Upper lobe of right lung (tissue), 1 donor: ENCODE data around the gene TMEM63B. TPM values are rescaled to one million over a fixed set of nuclear protein-coding genes. Genes with fewer than 3 reads are reported as not detected.

Experiments
- ATAC-seq: fragments of 200-7000 bp; cut with Tn5 transposase; one replicate; pipeline ENCODE4 v1.9.1; 2020; ENCODE audit warnings: mild to moderate bottlenecking, moderate library complexity
- DNase-seq: peaks from one replicate; pipeline ENCODE4 v3.0.0-alpha.2; 2020
- H3K27ac ChIP-seq: fragments of 200-600 bp; one replicate; pipeline ENCODE4 v1.8.0; 2022
- H3K27me3 ChIP-seq: fragments of 200-600 bp; one replicate; pipeline ENCODE4 v1.8.0; 2022; ENCODE audit warnings: mild to moderate bottlenecking
- H3K36me3 ChIP-seq: fragments of 200-600 bp; one replicate; pipeline ENCODE4 v1.8.0; 2022
- H3K4me1 ChIP-seq: fragments of 200-600 bp; one replicate; pipeline ENCODE4 v1.8.0; 2022
- H3K4me3 ChIP-seq: fragments of 200-600 bp; one replicate; pipeline ENCODE4 v1.8.0; 2022; ENCODE audit warnings: mild to moderate bottlenecking
- H3K9me3 ChIP-seq: fragments of 200-600 bp; one replicate; pipeline ENCODE4 v1.8.0; 2022
- CTCF ChIP-seq: fragments of 200-600 bp; IDR thresholded peaks from one replicate; pipeline ENCODE4 v1.8.0; 2022; ENCODE audit warnings: antibody characterized with exemption
- intact Hi-C: fragments of 100-400 bp; cut with DNase I; formaldehyde crosslinking; loops from one replicate; pipeline ENCODE4 v1.11.0; 2022
- long read RNA-seq: library from polyadenylated mRNA; unstranded; transcript quantifications from one replicate; pipeline ENCODE4 v2.0.0, GENCODE V29; 2021
- total RNA-seq: library from RNA; stranded (reverse); fragmentation: NEBNext Ultra II Directional; extraction: Animal tissue kit (Norgen Biotek cat#: 25700); gene quantifications from one replicate; pipeline ENCODE4 v1.2.1, GENCODE V29; 2021
- donor health status: DM: no; HTN: yes; CAD: no; lungs with severe emphysema.

Gene TMEM63B
- 119 TPM for total RNA-seq
- long read RNA-seq, transcript TMEM63B-202 (24 exons, 3,198 nt): major isoform, 21 of 109 reads
- long read RNA-seq, partial matches to known transcripts: 39 of 109 reads
- long read RNA-seq, other reads (novel, unspliced or antisense): 48 of 109 reads

- DNase-seq (peak; percentile 95), ATAC-seq (peak; percentile 94)
- intact Hi-C loops: no loop called here
- H3K4me1 ChIP-seq: peaks cover 30% of the 10 kb centered on the region
- H3K27me3 ChIP-seq: no peaks in the 10 kb centered on the region
- peak within 1 kb of the TSS; percentile 89 for H3K4me3 ChIP-seq
- H3K27ac ChIP-seq: peak within 1 kb of the TSS; percentile 92
- H3K36me3 ChIP-seq: no peaks in the 10 kb centered on the region
- no peak for TF ChIP-seq CTCF
- H3K9me3 ChIP-seq: no peaks in the 10 kb centered on the region
Measured at GRCh38 chr6:44127186-44128019, at the start of gene TMEM63B, which contains the start of gene MRPL14. TSS of gene TMEM63B (plus strand) at chr6:44127554. CDS start at chr6:44134585, 7,031 bp downstream. TSS of gene MRPL14 (minus strand) at chr6:44127452. CDS start at chr6:44116611, 10,841 bp downstream.

GRCh38 chr6:44078219-44078826 lies 49.0 kb upstream of the TMEM63B start:
- Histone ChIP-seq H3K36me3 (no peaks in the 10 kb centered on the region), H3K27me3 (peaks cover 7% of the 10 kb centered on the region), H3K4me1 (peaks cover 19% of the 10 kb centered on the region), H3K27ac (no peak overlapping the region), H3K9me3 (no peaks in the 10 kb centered on the region), H3K4me3 (no peak overlapping the region)
- no peak for ATAC-seq
- no peak for DNase-seq
- intact Hi-C loops: loop anchor here (5.0 kb wide), 1 partner anchor 311 kb away; no protein-coding TSS in a partner anchor
- no peak for TF ChIP-seq CTCF

DNA sequence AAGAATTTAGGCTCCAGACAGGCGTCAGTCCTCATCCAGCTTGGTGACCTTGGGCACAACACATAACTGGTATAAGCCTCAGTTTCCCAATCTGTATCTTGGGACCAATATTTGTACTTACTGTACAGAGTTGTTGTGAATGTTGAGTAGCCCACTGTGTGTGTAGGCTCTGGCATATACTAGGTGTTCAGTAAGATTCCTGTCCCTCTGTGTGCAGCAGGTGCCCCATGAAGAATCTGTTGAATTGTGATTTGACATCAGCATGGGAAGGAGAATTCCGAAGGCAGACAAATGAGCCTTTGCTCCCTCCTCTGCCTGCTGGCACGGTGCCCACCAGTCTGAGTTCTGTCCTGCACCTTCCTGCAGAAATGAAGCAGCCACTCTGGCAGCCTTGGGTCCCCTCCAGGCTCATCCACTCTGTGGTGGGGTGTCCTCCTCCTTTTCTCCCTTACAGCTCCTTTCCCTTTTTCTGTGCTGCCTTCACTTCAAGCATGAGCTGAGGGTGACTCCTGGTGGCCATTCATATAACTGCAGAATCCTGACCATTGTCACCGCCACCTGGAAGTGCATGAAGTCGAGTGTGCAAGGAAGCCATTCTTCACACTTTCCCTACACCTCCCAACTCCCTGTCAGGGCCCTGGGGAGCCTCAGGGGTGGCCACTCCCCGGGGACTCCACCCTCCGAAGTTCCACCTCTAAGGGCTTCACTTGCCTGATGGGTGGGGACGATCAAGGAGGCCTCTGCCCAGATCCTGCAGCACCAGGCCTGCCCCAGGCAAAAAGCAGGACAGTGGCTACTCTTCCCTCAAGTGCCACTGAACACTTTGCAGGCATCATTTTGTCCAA lies 48.3 kb upstream of the TMEM63B start:
- peak; percentile 80 for ATAC-seq
- H3K9me3 ChIP-seq: no peaks in the 10 kb centered on the region
- intact Hi-C loops: loop anchor here (5.0 kb wide), 1 partner anchor 312 kb away; no protein-coding TSS in a partner anchor
- TF ChIP-seq CTCF: peak; percentile 88
- no peak overlapping the region for H3K27ac ChIP-seq
- peaks cover 7% of the 10 kb centered on the region for H3K27me3 ChIP-seq
- H3K4me1 ChIP-seq: peaks cover 13% of the 10 kb centered on the region
- no peak overlapping the region for H3K4me3 ChIP-seq
- no peaks in the 10 kb centered on the region for H3K36me3 ChIP-seq
- no peak for DNase-seq

DNA sequence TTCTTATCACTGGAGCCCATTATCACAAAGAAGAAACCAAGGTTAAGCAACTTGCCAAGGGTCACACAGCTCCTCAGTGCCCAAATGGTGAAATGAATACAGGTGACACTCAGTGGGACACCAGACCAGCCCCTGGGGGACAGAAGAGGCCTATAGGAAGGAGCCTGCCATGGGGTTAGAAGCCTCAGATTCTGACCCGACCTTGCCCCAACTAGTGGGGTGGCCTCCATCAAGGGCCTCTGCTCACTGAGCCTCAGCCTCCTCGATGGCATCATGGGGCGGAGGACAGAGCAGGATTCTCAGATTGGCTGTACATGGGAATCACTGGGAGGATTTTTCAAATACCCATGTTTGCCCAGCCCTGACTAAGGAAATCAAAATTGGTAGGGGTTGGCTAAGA lies 47.7 kb upstream of the TMEM63B start:
- no peaks in the 10 kb centered on the region for H3K36me3 ChIP-seq
- H3K9me3 ChIP-seq: no peaks in the 10 kb centered on the region
- DNase-seq: no peak
- no peak overlapping the region for H3K27ac ChIP-seq
- ATAC-seq: no peak
- peaks cover 7% of the 10 kb centered on the region for H3K27me3 ChIP-seq
- TF ChIP-seq CTCF: no peak
- H3K4me3 ChIP-seq: no peak overlapping the region
- intact Hi-C loops: loop anchor here (5.0 to 10.0 kb wide), 2 partner anchors 312 to 415 kb away; no protein-coding TSS in a partner anchor
- peaks cover 8% of the 10 kb centered on the region for H3K4me1 ChIP-seq
